Spleen (tissue), 11 donors: ENCODE data around the gene MFAP2. TPM values are rescaled to one million over a fixed set of nuclear protein-coding genes. Genes with fewer than 3 reads are reported as not detected.

Experiments used
- DNase-seq: peaks from one replicate; pipeline ENCODE4 v3.0.0-alpha.2; 2020
- H3K27ac ChIP-seq, 8 donors: fragments of 200-600 bp; sonication (generic) in 7 of 8; 1 replicate in 4 of 8; 2 replicates in 4 of 8; pipeline versions ENCODE4 v1.5.0 to v1.8.0; 2016 to 2021; ENCODE audit warnings: inconsistent platforms in 4 of 8, mild to moderate bottlenecking in 4 of 8, moderate library complexity in 1 of 8
- H3K27me3 ChIP-seq, 7 donors: fragments of 200-600 bp; sonication (generic) in 6 of 7; replicated peaks in 1 of 7; 1 replicate in 4 of 7; 2 replicates in 3 of 7; pipeline versions ENCODE4 v1.5.0 to v1.8.0; 2016 to 2021; ENCODE audit warnings: inconsistent platforms in 3 of 7, mild to moderate bottlenecking in 1 of 7
- H3K36me3 ChIP-seq, 6 donors: fragments of 200-600 bp; sonication (generic) in 5 of 6; 1 replicate in 4 of 6; 2 replicates in 2 of 6; pipeline versions ENCODE4 v1.5.0 to v1.8.0; 2016 to 2021; ENCODE audit warnings: inconsistent platforms in 2 of 6
- H3K4me1 ChIP-seq, 6 donors: fragments of 200-600 bp; sonication (generic) in 5 of 6; 1 replicate in 3 of 6; 2 replicates in 3 of 6; pipeline versions ENCODE4 v1.5.0 to v1.8.0; 2016 to 2021; ENCODE audit warnings: inconsistent platforms in 3 of 6
- H3K4me3 ChIP-seq, 8 donors: fragments of 200-600 bp; sonication (generic) in 7 of 8; 1 replicate in 4 of 8; 2 replicates in 4 of 8; pipeline versions ENCODE4 v1.5.0 to v1.8.0; 2016 to 2021; ENCODE audit warnings: inconsistent platforms in 4 of 8, mild to moderate bottlenecking in 4 of 8, moderate library complexity in 2 of 8
- H3K9me3 ChIP-seq, 8 donors: fragments of 200-600 bp; sonication (generic) in 7 of 8; 1 replicate in 4 of 8; 2 replicates in 4 of 8; pipeline versions ENCODE4 v1.5.0 to v1.8.0; 2016 to 2021; ENCODE audit warnings: inconsistent platforms in 4 of 8
- POLR2A ChIP-seq, 3 donors: fragments of 450-650 bp; IDR thresholded peaks; one replicate each; pipeline ENCODE4 v1.5.1; 2017; ENCODE audit warnings: antibody characterized with exemption in 3 of 3, mild to moderate bottlenecking in 1 of 3
- POLR2AphosphoS5 ChIP-seq, 3 donors: sonication (generic); formaldehyde crosslinking; IDR thresholded peaks; one replicate each; pipeline ENCODE4 v1.5.1; 2017; ENCODE audit warnings: antibody characterized with exemption in 3 of 3
- WGBS, 5 donors: extraction: QIAGEN DNeasy Blood & Tissue Kit in 3 of 5; methylation state at CpG; one replicate each; pipeline versions ENCODE4 v1.1.5 to v1.1.7; 2013 to 2018; 5-methylcytosine and 5-hydroxymethylcytosine counted together
- intact Hi-C: fragments of 100-400 bp; cut with DNase I; formaldehyde crosslinking; loops from one replicate; pipeline ENCODE4 v1.15.0; 2023; ENCODE audit warnings: low total_unique reads
- polyA plus RNA-seq, 3 donors: library from polyadenylated mRNA; stranded (reverse); fragments of 200-250 nt; gene quantifications; one replicate each; pipeline ENCODE4 v1.2.1, GENCODE V29; 2013
- total RNA-seq, 7 donors: library from RNA; depleted of rRNA in 3 of 7; stranded (reverse); fragments of >200 nt in 3 of 7; fragmentation: NEBNext Ultra II Directional in 4 of 7; extraction: Animal tissue kit (Norgen Biotek cat#: 25700) in 4 of 7; gene quantifications; one replicate each; pipeline versions ENCODE4 v1.1.0 to v1.2.1, GENCODE V29; 2016 to 2021
- TF ChIP-seq, protein P1 (sequence below), 11 experiments: fragments of 200-600 bp in 7 of 11; fragments of 450-650 bp in 4 of 11; sonication (generic) in 4 of 11; IDR thresholded peaks in 8 of 11; conservative IDR thresholded peaks in 3 of 11; 1 replicate in 7 of 11; 2 replicates in 4 of 11; pipeline versions ENCODE4 v1.4.0 to v1.8.0; 2016 to 2021; ENCODE audit warnings: antibody characterized with exemption in 11 of 11, inconsistent platforms in 4 of 11, mild to moderate bottlenecking in 1 of 11
- donor health status: healthy with polysubstance abuse.
- donor health status: DM: no; HTN: no; CAD: no; lungs with moderate emphysema.
- donor health status: DM: no; HTN: no; CAD: no.
- donor health status: Bipolar disorder and iron deficiency.
- donor health status: healthy.
- donor health status: DM: no; HTN: no; CAD: no.
- donor health status: DM: yes; HTN: yes; CAD: no.

Gene MFAP2
- total and polyA plus RNA-seq, 10 donors = 0.77 to 3.9 (median 1.2) TPM; not detected in 3

DNA sequence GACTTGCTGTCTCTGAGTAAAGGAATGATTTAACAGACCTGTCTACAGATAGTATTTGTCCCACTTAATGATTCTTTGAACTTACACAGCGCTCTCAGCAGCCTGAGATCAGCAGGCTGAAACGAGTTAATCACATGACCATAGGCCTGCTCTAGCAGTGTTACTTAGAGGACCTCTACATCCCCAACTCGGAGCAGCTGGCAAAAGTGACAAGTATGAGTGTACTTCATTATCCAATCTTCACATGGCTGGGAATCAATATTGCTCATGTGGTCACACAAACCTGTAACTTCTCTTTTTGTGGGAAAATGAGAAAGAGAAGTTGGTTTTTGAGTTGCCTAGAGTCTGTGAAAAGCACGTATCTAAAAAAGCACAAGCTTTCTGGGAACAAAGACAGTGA, 42.7 kb upstream of the MFAP2 start:
- no peaks in the 10 kb centered on the region for H3K9me3 ChIP-seq
- no peaks in the 10 kb centered on the region for H3K27me3 ChIP-seq
- no peak for DNase-seq
- H3K4me1 ChIP-seq = peaks cover 0 to 46% (median 12%) of the 10 kb centered on the region in 6 donors
- H3K27ac ChIP-seq = peak overlapping the region in 4 of 8 donors; percentile 5 to 56 (median 10)
- WGBS, 5 donors = 37 to 56% (median 45%) methylated on average over 4 of the region's 4 CpGs
- H3K4me3 ChIP-seq = no peak overlapping the region
- intact Hi-C loops = no loop called here
- peaks cover 6 to 100% (median 97%) of the 10 kb centered on the region in 6 donors for H3K36me3 ChIP-seq
- TF ChIP-seq POLR2A (IDR thresholded peaks at IDR 0.05) = no peak
- no peak for TF ChIP-seq POLR2AphosphoS5 (IDR thresholded peaks at IDR 0.05)
- TF ChIP-seq, protein P1, sequence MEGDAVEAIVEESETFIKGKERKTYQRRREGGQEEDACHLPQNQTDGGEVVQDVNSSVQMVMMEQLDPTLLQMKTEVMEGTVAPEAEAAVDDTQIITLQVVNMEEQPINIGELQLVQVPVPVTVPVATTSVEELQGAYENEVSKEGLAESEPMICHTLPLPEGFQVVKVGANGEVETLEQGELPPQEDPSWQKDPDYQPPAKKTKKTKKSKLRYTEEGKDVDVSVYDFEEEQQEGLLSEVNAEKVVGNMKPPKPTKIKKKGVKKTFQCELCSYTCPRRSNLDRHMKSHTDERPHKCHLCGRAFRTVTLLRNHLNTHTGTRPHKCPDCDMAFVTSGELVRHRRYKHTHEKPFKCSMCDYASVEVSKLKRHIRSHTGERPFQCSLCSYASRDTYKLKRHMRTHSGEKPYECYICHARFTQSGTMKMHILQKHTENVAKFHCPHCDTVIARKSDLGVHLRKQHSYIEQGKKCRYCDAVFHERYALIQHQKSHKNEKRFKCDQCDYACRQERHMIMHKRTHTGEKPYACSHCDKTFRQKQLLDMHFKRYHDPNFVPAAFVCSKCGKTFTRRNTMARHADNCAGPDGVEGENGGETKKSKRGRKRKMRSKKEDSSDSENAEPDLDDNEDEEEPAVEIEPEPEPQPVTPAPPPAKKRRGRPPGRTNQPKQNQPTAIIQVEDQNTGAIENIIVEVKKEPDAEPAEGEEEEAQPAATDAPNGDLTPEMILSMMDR (IDR thresholded peaks at IDR 0.05 in 8 of 11, conservative IDR thresholded peaks at IDR 0.05 in 3 of 11) = no peak

DNA sequence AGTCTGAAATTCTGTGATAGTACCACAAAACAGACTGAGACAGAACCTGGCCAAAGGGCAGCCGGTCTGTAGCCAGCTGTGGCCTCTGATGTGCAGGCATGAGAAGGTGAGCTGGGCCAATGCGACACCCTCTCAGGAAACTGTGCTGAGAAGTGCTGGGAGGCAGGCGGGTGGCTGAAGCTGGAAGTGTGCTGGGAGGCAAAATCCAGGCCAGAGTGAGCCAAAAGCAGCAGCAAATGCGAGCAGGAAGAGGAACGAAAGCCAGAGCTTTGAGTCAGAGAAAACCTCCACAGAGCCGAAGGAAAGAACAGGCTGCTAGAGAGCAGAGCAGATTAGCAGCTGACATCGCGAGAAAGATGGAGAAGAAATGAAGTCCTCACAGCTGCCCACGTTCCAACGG, 41.5 kb upstream of the MFAP2 start:
- 85 to 90% (median 89%) methylated on average over 10 of the region's 10 CpGs for WGBS, 5 donors

GRCh38 chr1:17020502-17020901, 40.1 kb upstream of the MFAP2 start:
- Histone ChIP-seq H3K4me3 (no peak overlapping the region), H3K36me3 (peaks cover 0 to 81% (median 78%) of the 10 kb centered on the region in 6 donors), H3K9me3 (no peaks in the 10 kb centered on the region), H3K27me3 (no peaks in the 10 kb centered on the region), H3K27ac (no peak overlapping the region), H3K4me1 (peaks cover 0 to 51% (median 14%) of the 10 kb centered on the region in 6 donors)
- WGBS, 5 donors = 93 to 100% (median 96%) methylated on average over 2 of the region's 2 CpGs
- TF ChIP-seq, protein P1 (IDR thresholded peaks at IDR 0.05 in 8 of 11, conservative IDR thresholded peaks at IDR 0.05 in 3 of 11) = no peak
- TF ChIP-seq POLR2A (IDR thresholded peaks at IDR 0.05) = no peak
- TF ChIP-seq POLR2AphosphoS5 (IDR thresholded peaks at IDR 0.05) = no peak
- no peak for DNase-seq
- intact Hi-C loops = no loop called here

More for the DNA sequence above, 41.5 kb upstream of the MFAP2 start:
- peaks cover 0 to 41% (median 10%) of the 10 kb centered on the region in 6 donors for H3K4me1 ChIP-seq
- no peak overlapping the region for H3K4me3 ChIP-seq
- TF ChIP-seq, protein P1 (IDR thresholded peaks at IDR 0.05 in 8 of 11, conservative IDR thresholded peaks at IDR 0.05 in 3 of 11) = no peak
- no peak for TF ChIP-seq POLR2A (IDR thresholded peaks at IDR 0.05)
- no peak for TF ChIP-seq POLR2AphosphoS5 (IDR thresholded peaks at IDR 0.05)
- DNase-seq = no peak
- no peaks in the 10 kb centered on the region for H3K27me3 ChIP-seq
- intact Hi-C loops = no loop called here
- no peak overlapping the region for H3K27ac ChIP-seq
- H3K36me3 ChIP-seq = peaks cover 0 to 95% (median 92%) of the 10 kb centered on the region in 6 donors
- H3K9me3 ChIP-seq = no peaks in the 10 kb centered on the region

DNA sequence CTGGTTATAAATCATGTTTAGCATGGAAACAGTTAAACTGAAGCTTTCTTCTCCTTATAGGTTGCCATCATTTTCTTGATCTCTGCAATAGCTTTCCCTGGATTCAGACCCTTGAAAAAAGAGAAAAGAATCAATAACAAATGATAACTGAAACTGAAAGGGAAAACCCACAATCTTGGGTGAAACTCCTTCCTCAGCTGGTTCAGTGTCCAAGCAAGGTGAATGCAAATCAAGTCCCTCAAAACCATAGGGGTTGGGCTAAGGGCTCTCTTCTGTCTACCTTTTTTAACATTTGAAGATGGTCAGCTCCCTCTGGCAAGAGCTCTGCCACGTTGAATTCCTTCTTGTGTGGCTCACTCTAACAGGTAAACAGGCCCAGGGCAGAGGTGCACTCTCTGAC, 38.4 kb upstream of the MFAP2 start:
- 54 to 65% (median 59%) methylated on average over 1 of the region's 1 CpG for WGBS, 5 donors

More for the DNA sequence above, 38.4 kb upstream of the MFAP2 start:
- Histone ChIP-seq H3K27me3 (no peaks in the 10 kb centered on the region), H3K36me3 (peaks cover 0 to 65% (median 64%) of the 10 kb centered on the region in 6 donors), H3K27ac (peak overlapping the region in 2 of 8 donors; percentile 29 to 49), H3K4me3 (no peak overlapping the region), H3K9me3 (no peaks in the 10 kb centered on the region), H3K4me1 (peaks cover 0 to 54% (median 19%) of the 10 kb centered on the region in 6 donors)
- TF ChIP-seq POLR2AphosphoS5 (IDR thresholded peaks at IDR 0.05) (no peak), POLR2A (IDR thresholded peaks at IDR 0.05) (no peak)
- TF ChIP-seq, protein P1 (IDR thresholded peaks at IDR 0.05 in 8 of 11, conservative IDR thresholded peaks at IDR 0.05 in 3 of 11) = no peak
- no peak for DNase-seq
- intact Hi-C loops = no loop called here
